Measurements from ENCODE around the gene APP.
"Not testable (repeated sequence)": the region's sequence is repeated elsewhere in the genome, so short reads cannot be mapped to it uniquely, and the experiment has no call there.

APP gene

GRCh38 chr21:26036916-26037315, 133.7 kb downstream of the APP start:
- no peak overlapping the region for H3K27ac ChIP-seq
- CTCF ChIA-PET, result no interaction called here
- DNase-seq (ENCODE audit: low spot score), result no peak
- TF ChIP-seq CTCF (conservative IDR thresholded peaks at IDR 0.05; ENCODE audit: low read depth), result no peak
- POLR2A ChIA-PET (ENCODE audit: low non-redundant PET), result no interaction called here

GRCh38 chr21:26032263-26032662, 138.3 kb downstream of the APP start:
- ChIA-PET CTCF (interaction anchor here (0.5 to 0.7 kb wide), 4 partner anchors 11 to 539 kb away, joined by 3 read pairs; no protein-coding TSS in a partner anchor), POLR2A (ENCODE audit: low non-redundant PET) (no interaction called here)
- no peak for TF ChIP-seq CTCF (conservative IDR thresholded peaks at IDR 0.05; ENCODE audit: low read depth)
- DNase-seq (ENCODE audit: low spot score), result no peak
- H3K27ac ChIP-seq, result no peak overlapping the region

- H3K27ac ChIP-seq, result no peak overlapping the region
- TF ChIP-seq CTCF (conservative IDR thresholded peaks at IDR 0.05; ENCODE audit: low read depth), result no peak
- CTCF ChIA-PET, result no interaction called here
- no peak for DNase-seq (ENCODE audit: low spot score)
- POLR2A ChIA-PET (ENCODE audit: low non-redundant PET), result no interaction called here
Observed at GRCh38 chr21:26028183-26028582, 142.4 kb downstream of the APP start.

GRCh38 chr21:26027696-26028095, 142.9 kb downstream of the APP start:
- no peak overlapping the region for H3K27ac ChIP-seq
- TF ChIP-seq CTCF (conservative IDR thresholded peaks at IDR 0.05; ENCODE audit: low read depth), result no peak
- POLR2A ChIA-PET (ENCODE audit: low non-redundant PET), result no interaction called here
- no peak for DNase-seq (ENCODE audit: low spot score)
- CTCF ChIA-PET, result no interaction called here

GRCh38 chr21:26025536-26026512, 144.7 kb downstream of the APP start:
- H3K27ac ChIP-seq, result no peak overlapping the region
- no peak for TF ChIP-seq CTCF (conservative IDR thresholded peaks at IDR 0.05; ENCODE audit: low read depth)
- POLR2A ChIA-PET (ENCODE audit: low non-redundant PET), result no interaction called here
- no peak for DNase-seq (ENCODE audit: low spot score)
- CTCF ChIA-PET, result no interaction called here

- DNase-seq (ENCODE audit: low spot score); CTCF ChIA-PET; POLR2A ChIA-PET (ENCODE audit: low non-redundant PET); H3K27ac ChIP-seq: not testable (repeated sequence)
Observed at GRCh38 chr21:26023406-26023805, 147.2 kb downstream of the APP start.

- DNase-seq (ENCODE audit: low spot score); CTCF ChIA-PET; POLR2A ChIA-PET (ENCODE audit: low non-redundant PET); H3K27ac ChIP-seq: not testable (repeated sequence)
Observed at GRCh38 chr21:26022598-26023337, 147.8 kb downstream of the APP start.
